K562 treated with DMSO at 1 percent for 12 hours (cell line): ENCODE data around the gene CHI3L2. TPM values are rescaled to one million over a fixed set of nuclear protein-coding genes. Genes with fewer than 3 reads are reported as not detected.

Experiments
- total RNA-seq: library from RNA; unstranded; fragments of 300-600 nt; gene quantifications from 2 replicates; pipeline ENCODE4 v1.2.3, GENCODE V29; 2022; ENCODE audit not compliant: insufficient read depth

CHI3L2 gene, protein sequence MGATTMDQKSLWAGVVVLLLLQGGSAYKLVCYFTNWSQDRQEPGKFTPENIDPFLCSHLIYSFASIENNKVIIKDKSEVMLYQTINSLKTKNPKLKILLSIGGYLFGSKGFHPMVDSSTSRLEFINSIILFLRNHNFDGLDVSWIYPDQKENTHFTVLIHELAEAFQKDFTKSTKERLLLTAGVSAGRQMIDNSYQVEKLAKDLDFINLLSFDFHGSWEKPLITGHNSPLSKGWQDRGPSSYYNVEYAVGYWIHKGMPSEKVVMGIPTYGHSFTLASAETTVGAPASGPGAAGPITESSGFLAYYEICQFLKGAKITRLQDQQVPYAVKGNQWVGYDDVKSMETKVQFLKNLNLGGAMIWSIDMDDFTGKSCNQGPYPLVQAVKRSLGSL
- not detected in 2 replicates for total RNA-seq

DNA sequence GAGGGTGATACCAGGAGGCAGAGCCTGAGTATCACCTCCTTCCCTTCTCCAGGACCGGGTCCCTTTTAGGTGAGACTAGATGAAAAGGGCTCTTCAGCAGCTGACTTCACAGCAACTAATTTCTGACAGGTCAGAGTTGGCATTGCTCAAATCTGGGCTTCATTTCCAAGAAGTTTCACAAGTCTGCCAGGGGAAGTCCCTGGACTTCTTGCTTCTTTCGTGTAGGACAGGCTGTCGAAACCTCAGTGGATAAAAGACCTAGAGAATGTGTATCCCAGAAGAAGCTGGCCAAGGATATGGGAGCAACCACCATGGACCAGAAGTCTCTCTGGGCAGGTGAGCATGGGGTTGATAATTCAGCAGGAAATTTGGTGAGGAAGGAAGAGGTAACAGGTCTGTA lies at the start of gene CHI3L2:
Gene CHI3L2, plus strand, starts transcription at position 280 of the 400 bp plus-strand sequence. Its CDS starts 17 bp downstream, at position 297.

DNA sequence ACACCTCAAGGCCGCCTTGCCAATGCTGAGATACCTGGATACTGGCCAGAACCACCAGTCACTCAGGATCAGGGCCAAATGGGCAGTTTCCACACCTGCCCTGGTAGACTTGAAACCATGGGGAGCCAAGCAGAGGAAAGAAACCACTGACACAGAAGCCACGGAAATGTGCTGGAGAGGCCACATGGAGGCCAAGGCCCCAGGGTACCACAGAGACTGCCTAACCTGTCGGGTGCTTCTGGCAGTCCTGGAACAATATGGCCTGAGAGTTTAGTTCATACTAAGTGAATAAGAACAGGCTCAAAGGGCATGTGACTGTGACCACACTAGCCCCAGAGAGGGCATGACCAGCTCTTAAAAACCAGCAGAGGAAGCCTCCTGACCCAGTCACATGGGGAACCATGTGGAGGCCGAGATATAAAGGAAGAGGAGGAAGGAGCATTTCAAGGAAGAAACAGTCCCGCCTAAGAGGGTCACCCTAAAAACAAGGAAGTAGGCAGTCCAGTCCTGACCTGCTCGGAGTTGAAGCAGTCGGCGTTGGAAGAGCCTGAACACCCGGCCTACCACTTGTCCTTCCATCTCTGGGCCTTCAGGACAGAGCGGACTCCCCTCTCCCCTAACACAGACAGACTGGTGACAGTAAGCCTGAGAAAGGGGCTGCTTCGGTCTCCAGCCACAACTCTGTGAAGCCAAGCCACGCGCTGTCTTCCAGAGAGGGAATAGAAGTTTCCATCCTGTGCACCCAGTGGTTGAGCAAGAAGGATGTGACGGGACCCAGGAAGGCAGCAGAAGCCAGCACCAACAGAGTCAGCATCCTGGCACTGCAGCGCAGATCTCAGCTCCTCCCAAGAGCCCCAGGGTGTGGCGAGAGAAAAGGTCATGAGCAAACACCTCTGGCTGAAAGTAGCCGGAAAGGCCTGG lies 27.4 kb upstream of the CHI3L2 start, which contains the start of gene DENND2D:
Gene DENND2D, minus strand, starts transcription at position 766 of the 921 bp plus-strand sequence. Its CDS starts 187 bp downstream, at position 579.

DNA sequence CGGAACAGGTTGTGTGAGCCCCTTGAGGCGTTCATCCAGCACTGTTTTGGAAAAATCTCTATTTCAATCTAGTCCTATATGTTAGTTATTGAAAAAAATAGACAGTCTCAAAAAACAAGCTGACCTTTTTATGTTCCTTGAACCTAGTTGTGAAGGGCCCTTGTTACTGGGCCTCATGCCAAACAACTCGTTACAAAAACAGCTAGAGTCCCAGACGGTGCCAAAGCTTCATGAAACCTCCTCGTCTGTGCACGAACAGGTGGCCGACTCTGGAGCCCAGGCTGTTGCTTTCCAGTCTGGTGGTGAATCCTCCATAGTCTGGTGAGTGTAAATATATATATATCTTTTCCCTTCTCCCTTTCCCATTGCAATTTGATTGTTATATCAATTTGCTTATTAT lies 63.1 kb downstream of the CHI3L2 start, which contains the start of gene CHIA:
Gene CHIA, plus strand, starts transcription at position 222 of the 400 bp plus-strand sequence. CDS start 19,617 bp downstream, outside the sequence.

Other genes starting within 250 kb of the CHI3L2 start
- gene DRAM2, start 87.6 kb upstream of the CHI3L2 start, total RNA-seq, result 54.3 and 96.5 TPM in 2 replicates
- gene CEPT1, start 87.5 kb upstream of the CHI3L2 start, total RNA-seq, result 18.1 and 33.8 TPM in 2 replicates
- 1.1 TPM in 1 of 2 replicates, not detected in the other for gene DENND2D, start 27.1 kb upstream of the CHI3L2 start, total RNA-seq
- gene CHIA, start 63.1 kb downstream of the CHI3L2 start, total RNA-seq, result not detected in 2 replicates
- 0.61 and 2.6 TPM in 2 replicates for gene OVGP1, start 200.0 kb downstream of the CHI3L2 start, total RNA-seq
- gene WDR77, start 221.5 kb downstream of the CHI3L2 start, total RNA-seq, result 20.0 and 27.5 TPM in 2 replicates
- gene ATP5PB, start 221.8 kb downstream of the CHI3L2 start, total RNA-seq, result 202 and 232 TPM in 2 replicates
- gene C1orf162, start 246.3 kb downstream of the CHI3L2 start, total RNA-seq, result 1.1 TPM in 1 of 2 replicates, not detected in the other